ENCODE measurements around the gene SULF2.

The SULF2 gene

DNA sequence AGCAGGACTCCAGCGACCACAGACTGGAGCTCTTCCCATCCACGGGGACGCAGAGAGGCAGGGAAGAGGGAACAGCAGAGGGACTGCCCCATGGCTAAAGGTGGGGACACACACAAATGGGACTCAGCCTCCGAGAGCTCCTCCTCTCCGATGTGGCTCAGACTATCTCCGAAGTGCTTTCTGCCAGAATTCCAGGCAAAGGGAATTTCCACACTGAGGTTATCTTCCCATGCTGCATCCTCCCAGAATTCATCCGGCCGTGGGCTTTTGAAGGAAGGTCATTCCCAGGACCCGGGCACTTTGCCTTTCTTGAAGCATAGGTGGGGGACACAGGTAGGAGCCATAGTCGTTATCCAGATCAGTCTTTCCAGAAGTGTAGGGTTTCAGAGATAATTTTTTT, 67.9 kb downstream of the SULF2 start:
- TF ChIP-seq, protein P1, sequence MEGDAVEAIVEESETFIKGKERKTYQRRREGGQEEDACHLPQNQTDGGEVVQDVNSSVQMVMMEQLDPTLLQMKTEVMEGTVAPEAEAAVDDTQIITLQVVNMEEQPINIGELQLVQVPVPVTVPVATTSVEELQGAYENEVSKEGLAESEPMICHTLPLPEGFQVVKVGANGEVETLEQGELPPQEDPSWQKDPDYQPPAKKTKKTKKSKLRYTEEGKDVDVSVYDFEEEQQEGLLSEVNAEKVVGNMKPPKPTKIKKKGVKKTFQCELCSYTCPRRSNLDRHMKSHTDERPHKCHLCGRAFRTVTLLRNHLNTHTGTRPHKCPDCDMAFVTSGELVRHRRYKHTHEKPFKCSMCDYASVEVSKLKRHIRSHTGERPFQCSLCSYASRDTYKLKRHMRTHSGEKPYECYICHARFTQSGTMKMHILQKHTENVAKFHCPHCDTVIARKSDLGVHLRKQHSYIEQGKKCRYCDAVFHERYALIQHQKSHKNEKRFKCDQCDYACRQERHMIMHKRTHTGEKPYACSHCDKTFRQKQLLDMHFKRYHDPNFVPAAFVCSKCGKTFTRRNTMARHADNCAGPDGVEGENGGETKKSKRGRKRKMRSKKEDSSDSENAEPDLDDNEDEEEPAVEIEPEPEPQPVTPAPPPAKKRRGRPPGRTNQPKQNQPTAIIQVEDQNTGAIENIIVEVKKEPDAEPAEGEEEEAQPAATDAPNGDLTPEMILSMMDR (IDR thresholded peaks at IDR 0.05; ENCODE audit: borderline replicate concordance, insufficient read depth, low read depth, low read length), result no peak
- no peak overlapping the region for H3K4me3 ChIP-seq (ENCODE audit: low read depth, low read length)

DNA sequence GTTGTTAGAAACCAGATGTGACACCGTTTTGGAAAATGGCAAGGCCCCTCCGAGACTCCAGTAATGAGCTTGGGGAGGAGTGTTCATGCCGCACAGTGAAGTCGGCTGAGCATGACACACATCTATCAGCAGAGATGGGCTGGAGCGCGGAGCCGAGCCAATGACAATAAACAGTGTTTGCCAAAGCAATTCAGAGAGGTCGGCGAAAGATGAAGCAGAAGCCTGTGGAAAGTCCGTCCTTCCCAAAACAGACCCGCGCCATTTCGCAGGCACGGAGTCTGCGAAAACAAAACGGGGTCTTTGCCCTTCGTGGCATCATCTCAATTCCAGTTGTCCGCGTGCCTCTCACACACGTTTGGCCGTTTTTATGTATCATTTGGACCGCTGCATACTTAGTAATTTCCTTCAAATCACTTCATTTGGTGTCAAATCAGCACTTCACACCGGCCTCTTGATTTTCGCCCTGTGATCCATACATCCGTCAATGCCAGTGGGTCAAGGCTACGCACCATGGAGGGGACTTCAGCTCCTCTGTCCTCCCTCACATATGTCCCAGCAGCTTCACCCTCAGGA, 71.3 kb downstream of the SULF2 start:
- no peak overlapping the region for H3K4me3 ChIP-seq (ENCODE audit: low read depth, low read length)
- TF ChIP-seq, protein P1 (IDR thresholded peaks at IDR 0.05; ENCODE audit: borderline replicate concordance, insufficient read depth, low read depth, low read length), result no peak

DNA sequence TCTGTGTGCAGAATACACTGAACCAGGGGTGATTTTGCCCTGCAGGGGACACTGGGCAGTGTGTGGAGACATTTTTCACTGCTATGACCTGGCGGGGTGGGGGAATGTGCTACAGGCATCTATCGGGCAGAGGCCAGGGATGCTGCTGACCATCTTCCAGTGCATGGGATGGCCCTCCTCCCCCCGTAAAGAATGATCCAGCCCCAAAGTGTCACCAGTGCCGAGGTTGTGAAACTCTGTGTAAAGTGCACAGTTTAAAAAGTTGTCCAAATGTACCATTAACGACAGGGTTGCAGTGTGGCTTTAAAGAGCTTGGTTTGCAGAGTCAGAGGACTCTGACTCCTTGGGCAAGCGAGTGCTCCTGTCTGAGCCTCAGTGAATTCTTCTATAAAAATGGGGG, 72.1 kb downstream of the SULF2 start:
- H3K4me3 ChIP-seq (ENCODE audit: low read depth, low read length), result no peak overlapping the region
- TF ChIP-seq, protein P1 (IDR thresholded peaks at IDR 0.05; ENCODE audit: borderline replicate concordance, insufficient read depth, low read depth, low read length), result no peak

DNA sequence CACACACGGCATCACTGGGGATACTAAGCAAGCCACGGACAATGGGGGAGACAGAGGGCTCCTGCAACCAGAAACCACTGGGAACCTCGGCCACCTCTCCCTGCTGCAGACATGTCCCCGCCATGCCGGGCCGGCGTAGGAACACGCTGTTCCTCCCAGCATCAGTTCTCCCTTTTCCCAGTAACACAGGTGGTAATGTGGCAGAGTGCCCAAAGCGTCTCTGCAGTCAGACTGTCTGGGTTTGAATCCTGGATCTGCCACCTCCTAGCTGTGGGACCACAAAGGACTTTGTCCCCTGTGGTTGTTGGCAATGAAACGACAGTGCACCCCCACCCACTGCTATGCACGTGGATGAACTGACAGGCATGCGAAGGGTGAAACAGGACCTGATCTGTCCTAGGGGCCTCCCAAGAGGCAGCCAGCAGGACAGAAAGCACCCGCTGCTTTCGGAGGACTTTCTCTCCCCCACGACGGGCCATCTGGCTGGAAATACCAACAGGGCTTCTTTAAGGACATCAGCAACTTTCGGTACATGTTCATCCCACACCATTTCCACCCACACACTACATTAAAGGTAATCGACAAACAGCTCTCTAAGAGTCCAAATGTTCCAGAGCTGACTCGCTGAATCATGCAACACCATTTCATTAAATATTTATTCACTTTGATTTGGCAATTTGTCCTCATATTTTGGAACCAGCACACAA, 74.1 kb downstream of the SULF2 start:
- TF ChIP-seq, protein P1 (IDR thresholded peaks at IDR 0.05; ENCODE audit: borderline replicate concordance, insufficient read depth, low read depth, low read length), result no peak
- H3K4me3 ChIP-seq (ENCODE audit: low read depth, low read length), result no peak overlapping the region

DNA sequence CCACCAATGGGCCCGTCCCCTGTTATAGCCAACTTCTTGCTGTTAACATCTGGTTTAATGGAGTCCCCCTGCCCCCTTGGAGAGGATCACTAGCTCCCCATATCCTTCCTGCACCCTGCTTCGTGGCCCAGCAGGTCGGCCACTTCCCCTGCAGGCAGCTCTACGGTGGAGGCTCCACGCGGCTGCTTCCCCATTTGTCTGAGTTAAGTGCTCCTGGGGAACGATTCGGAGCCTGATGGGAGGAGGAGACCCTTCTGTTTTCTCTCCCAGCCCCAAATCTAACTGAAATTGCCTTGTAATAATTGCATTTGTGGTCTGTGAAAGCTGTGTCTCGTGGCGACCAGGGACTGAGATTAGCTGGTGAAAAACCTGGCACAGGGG, 74.6 kb downstream of the SULF2 start:
- TF ChIP-seq, protein P1 (IDR thresholded peaks at IDR 0.05; ENCODE audit: borderline replicate concordance, insufficient read depth, low read depth, low read length), result no peak
- H3K4me3 ChIP-seq (ENCODE audit: low read depth, low read length), result no peak overlapping the region

DNA sequence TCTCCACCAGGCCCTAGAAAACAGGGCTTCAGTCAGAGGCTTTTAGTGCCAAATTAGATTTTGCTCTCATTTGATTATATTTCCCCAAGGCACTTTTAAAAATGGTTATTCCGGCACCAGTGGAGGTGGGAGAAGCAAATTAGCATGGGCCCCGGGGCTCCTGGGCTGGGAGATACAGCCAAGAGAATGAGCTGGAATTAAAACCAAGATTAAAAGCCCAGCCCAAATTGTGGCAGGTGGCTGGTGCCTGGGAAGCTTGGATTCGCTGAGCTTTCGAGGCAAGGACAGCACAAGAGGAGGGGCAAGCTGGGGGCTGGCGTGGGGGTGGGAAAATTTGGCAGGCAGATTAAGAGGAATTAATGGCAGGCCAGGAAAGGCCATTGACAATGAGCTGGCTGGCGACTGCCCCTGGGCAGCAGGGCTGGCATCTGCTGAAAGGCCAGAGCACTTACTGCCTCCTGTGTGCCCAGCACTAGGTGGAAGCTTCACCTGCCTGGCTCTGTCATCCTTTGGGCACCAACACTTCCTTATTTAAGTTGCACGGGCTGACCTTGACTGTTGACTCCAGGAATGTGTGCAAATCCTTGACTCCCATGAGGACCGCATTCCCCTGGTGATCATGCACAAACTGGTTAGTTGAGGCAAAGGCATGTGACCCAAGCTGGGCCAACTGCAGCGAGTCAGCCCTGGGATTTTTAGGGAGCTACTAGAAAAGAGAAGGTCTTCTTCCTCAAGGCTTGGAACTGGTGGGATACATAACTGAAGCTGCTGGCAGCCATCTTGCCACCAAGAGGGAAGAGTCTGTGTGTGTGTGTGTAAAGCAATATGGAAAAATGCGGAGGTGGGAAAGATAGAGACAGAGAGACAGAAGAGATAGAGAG, 76.1 kb downstream of the SULF2 start:
- H3K4me3 ChIP-seq (ENCODE audit: low read depth, low read length), result no peak overlapping the region
- TF ChIP-seq, protein P1 (IDR thresholded peaks at IDR 0.05; ENCODE audit: borderline replicate concordance, insufficient read depth, low read depth, low read length), result no peak

Data from GM12875 (cell line).